K562 (cell line): Measurements from ENCODE around the gene ARHGAP18. TPM values are rescaled to one million over a fixed set of nuclear protein-coding genes. Genes with fewer than 3 reads are reported as not detected.
A peak's percentile ranks its signal among the peaks of the same experiment; 100 is the strongest.

Experiments used
- ARNT ChIP-seq, 2 experiments: fragments of 450-650 bp; IDR thresholded peaks; 2 replicates each; pipeline ENCODE4 v1.6.1; 2016; ENCODE audit warnings: mild to moderate bottlenecking in 1 of 2
- C11orf30 ChIP-seq: fragments of 450-650 bp; IDR thresholded peaks from 2 replicates; pipeline ENCODE4 v1.6.1; 2016; ENCODE audit warnings: low read depth, mild to moderate bottlenecking
- ESRRB ChIP-seq: fragments of 250-450 bp; sonication (Bioruptor Pico); IDR thresholded peaks from 2 replicates; pipeline ENCODE4 v1.5.0; 2020; ENCODE audit warnings: mild to moderate bottlenecking, moderate library complexity, borderline replicate concordance
- FOXJ2 ChIP-seq: fragments of 200-800 bp; sonication (Bioruptor generic); IDR thresholded peaks from 2 replicates; pipeline ENCODE4 v1.6.1; 2016; ENCODE audit warnings: missing genetic modification characterization, missing compliant biosample characterization
- KLF16 ChIP-seq: IDR thresholded peaks from 2 replicates; pipeline ENCODE4 v1.6.1; 2016; ENCODE audit warnings: antibody characterized with exemption
- LCOR ChIP-seq: sonication (generic); formaldehyde crosslinking; IDR thresholded peaks from 2 replicates; pipeline ENCODE4 v1.8.0; 2022; ENCODE audit warnings: mild to moderate bottlenecking, missing genetic modification reagents
- MEF2D ChIP-seq: conservative IDR thresholded peaks from 2 replicates; pipeline ENCODE4 v1.6.1; 2016; ENCODE audit warnings: low read depth, missing genetic modification characterization, missing compliant biosample characterization
- NCOA1 ChIP-seq: fragments of 450-650 bp; IDR thresholded peaks from 2 replicates; pipeline ENCODE4 v1.6.1; 2016; ENCODE audit warnings: low read depth
- TARDBP ChIP-seq: fragments of 450-650 bp; IDR thresholded peaks from 2 replicates; pipeline ENCODE4 v1.6.1; 2016
- TBL1XR1 ChIP-seq, 2 experiments: IDR thresholded peaks; 2 replicates each; pipeline ENCODE4 v1.6.1; 2012; ENCODE audit warnings: improper control_type of control experiment in 2 of 2, low read length in 2 of 2, mild to moderate bottlenecking in 1 of 2
- TGIF2 ChIP-seq: sonication (generic); formaldehyde crosslinking; IDR thresholded peaks from 2 replicates; pipeline ENCODE4 v1.8.1; 2022; ENCODE audit warnings: mild to moderate bottlenecking, missing genetic modification reagents, moderate library complexity
- U2AF1 ChIP-seq: fragments of 200-400 bp; formaldehyde crosslinking; optimal IDR thresholded peaks from 2 replicates; pipeline ENCODE3; 2017; ENCODE audit warnings: mild to moderate bottlenecking, low read depth, low read length, moderate library complexity
- polyA plus RNA-seq, 8 experiments: library from polyadenylated mRNA; depleted of rRNA in 4 of 8; stranded (reverse) in 5 of 8; unstranded in 3 of 8; fragments of >200 nt; fragmentation: Nextera tagmentation in 2 of 8; fragmentation: Illumina TruSeq in 1 of 8; extraction: Ambion mirVana in 2 of 8; extraction: Trizol in 1 of 8; gene quantifications; 2 replicates each; pipeline versions ENCODE4 v1.2.1 to v1.2.3, GENCODE V29; 2011 to 2014; ENCODE audit warnings: inconsistent platforms in 1 of 8, missing spikeins in 1 of 8
- total RNA-seq, 7 experiments: library from RNA; depleted of rRNA in 6 of 7; stranded (reverse); fragments of >200 nt in 6 of 7; fragmentation: Illumina TruSeq in 2 of 7; extraction: Trizol in 2 of 7; gene quantifications; 2 replicates each; pipeline versions ENCODE4 v1.2.1 to v1.2.3, GENCODE V29; 2011 to 2021; ENCODE audit warnings: low replicate concordance in 1 of 7
- TF ChIP-seq, protein P1 (sequence below): fragments of 250-450 bp; sonication (Bioruptor Pico); IDR thresholded peaks from 2 replicates; pipeline ENCODE4 v1.4.0; 2020; ENCODE audit warnings: mild to moderate bottlenecking, moderate library complexity
- TF ChIP-seq, protein P2 (sequence below), 2 experiments: fragments of 450-650 bp; conservative IDR thresholded peaks; 2 replicates each; pipeline ENCODE4 v1.6.1; 2017; ENCODE audit warnings: mild to moderate bottlenecking in 2 of 2, moderate library complexity in 2 of 2
- TF ChIP-seq, protein P3 (sequence below): fragments of 450-650 bp; IDR thresholded peaks from 2 replicates; pipeline ENCODE4 v1.7.0; 2016; ENCODE audit warnings: borderline replicate concordance
- TF ChIP-seq, protein P4 (sequence below): fragments of 250-450 bp; sonication (Bioruptor Pico); IDR thresholded peaks from 2 replicates; pipeline ENCODE4 v1.4.0; 2020; ENCODE audit warnings: mild to moderate bottlenecking, moderate library complexity, borderline replicate concordance

ARHGAP18 gene
- total and polyA plus RNA-seq, 9 of the 15 experiments (the other 6 are each of a cell fraction or from before 2014, with no cell fraction given), result 13.3 to 29.7 (median 21.1) TPM

DNA sequence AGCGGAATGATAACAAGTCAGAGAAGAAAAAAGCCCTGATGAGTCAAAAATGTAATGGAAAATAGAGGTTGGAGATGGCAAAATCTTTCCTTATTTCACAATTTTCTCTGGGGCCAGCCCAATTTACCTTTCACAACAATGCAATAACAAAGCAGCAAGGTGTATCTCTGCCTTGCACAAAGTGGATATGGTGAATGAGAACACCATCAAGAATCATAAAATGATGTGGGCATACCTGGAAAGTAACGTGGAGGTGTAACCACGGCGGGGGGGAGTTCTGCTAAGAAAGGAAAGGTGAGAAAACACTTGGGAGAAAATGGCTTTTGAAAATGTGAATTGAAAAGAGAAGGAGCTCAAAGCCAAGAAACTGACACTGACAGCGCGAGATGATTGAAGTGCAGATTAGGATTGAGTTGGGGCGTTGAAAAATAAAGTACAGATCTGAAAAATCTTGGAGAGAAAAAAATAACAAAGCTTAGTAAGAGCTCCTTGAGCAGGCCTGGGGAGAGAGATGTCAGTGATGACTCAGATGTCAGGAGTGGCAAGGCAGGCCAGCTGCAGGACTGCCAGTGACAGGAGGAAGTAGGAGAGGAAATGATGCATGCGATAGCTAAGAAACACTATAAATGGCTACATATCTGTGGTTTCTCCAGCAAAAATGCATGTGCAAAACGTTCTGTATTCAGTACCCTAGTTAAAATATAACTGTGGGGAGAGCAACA, 26.2 kb downstream of the ARHGAP18 start (continued):
- TF ChIP-seq, protein P1, sequence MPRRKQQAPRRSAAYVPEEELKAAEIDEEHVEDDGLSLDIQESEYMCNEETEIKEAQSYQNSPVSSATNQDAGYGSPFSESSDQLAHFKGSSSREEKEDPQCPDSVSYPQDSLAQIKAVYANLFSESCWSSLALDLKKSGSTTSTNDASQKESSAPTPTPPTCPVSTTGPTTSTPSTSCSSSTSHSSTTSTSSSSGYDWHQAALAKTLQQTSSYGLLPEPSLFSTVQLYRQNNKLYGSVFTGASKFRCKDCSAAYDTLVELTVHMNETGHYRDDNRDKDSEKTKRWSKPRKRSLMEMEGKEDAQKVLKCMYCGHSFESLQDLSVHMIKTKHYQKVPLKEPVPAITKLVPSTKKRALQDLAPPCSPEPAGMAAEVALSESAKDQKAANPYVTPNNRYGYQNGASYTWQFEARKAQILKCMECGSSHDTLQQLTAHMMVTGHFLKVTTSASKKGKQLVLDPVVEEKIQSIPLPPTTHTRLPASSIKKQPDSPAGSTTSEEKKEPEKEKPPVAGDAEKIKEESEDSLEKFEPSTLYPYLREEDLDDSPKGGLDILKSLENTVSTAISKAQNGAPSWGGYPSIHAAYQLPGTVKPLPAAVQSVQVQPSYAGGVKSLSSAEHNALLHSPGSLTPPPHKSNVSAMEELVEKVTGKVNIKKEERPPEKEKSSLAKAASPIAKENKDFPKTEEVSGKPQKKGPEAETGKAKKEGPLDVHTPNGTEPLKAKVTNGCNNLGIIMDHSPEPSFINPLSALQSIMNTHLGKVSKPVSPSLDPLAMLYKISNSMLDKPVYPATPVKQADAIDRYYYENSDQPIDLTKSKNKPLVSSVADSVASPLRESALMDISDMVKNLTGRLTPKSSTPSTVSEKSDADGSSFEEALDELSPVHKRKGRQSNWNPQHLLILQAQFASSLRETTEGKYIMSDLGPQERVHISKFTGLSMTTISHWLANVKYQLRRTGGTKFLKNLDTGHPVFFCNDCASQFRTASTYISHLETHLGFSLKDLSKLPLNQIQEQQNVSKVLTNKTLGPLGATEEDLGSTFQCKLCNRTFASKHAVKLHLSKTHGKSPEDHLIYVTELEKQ (CRISPR knock-in tag), result no peak
- TF ChIP-seq KLF16 (peak; percentile 74), TGIF2 (no peak), TBL1XR1 (IDR thresholded peaks at IDR 0.05; ENCODE audit: low read length in 2 of 2) (peak in 1 of 2 experiments; percentile 83; a peak in 2 of 4 replicates), ESRRB (no peak), C11orf30 (peak; percentile 65; the same call in 1 of the 2 replicates), TARDBP (no peak), ARNT (IDR thresholded peaks at IDR 0.05) (peak; percentile 71 to 88), NCOA1 (peak; percentile 88), LCOR (CRISPR knock-in tag) (peak; percentile 63; the same call in 1 of the 2 replicates), MEF2D (tag) (peak; percentile 93), FOXJ2 (tag) (no peak), U2AF1 (no peak)
- TF ChIP-seq, protein P2, sequence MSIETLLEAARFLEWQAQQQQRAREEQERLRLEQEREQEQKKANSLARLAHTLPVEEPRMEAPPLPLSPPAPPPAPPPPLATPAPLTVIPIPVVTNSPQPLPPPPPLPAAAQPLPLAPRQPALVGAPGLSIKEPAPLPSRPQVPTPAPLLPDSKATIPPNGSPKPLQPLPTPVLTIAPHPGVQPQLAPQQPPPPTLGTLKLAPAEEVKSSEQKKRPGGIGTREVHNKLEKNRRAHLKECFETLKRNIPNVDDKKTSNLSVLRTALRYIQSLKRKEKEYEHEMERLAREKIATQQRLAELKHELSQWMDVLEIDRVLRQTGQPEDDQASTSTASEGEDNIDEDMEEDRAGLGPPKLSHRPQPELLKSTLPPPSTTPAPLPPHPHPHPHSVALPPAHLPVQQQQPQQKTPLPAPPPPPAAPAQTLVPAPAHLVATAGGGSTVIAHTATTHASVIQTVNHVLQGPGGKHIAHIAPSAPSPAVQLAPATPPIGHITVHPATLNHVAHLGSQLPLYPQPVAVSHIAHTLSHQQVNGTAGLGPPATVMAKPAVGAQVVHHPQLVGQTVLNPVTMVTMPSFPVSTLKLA (conservative IDR thresholded peaks at IDR 0.05), result peak; percentile 63 to 85
- TF ChIP-seq, protein P3, sequence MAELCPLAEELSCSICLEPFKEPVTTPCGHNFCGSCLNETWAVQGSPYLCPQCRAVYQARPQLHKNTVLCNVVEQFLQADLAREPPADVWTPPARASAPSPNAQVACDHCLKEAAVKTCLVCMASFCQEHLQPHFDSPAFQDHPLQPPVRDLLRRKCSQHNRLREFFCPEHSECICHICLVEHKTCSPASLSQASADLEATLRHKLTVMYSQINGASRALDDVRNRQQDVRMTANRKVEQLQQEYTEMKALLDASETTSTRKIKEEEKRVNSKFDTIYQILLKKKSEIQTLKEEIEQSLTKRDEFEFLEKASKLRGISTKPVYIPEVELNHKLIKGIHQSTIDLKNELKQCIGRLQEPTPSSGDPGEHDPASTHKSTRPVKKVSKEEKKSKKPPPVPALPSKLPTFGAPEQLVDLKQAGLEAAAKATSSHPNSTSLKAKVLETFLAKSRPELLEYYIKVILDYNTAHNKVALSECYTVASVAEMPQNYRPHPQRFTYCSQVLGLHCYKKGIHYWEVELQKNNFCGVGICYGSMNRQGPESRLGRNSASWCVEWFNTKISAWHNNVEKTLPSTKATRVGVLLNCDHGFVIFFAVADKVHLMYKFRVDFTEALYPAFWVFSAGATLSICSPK, result no peak
- TF ChIP-seq, protein P4, sequence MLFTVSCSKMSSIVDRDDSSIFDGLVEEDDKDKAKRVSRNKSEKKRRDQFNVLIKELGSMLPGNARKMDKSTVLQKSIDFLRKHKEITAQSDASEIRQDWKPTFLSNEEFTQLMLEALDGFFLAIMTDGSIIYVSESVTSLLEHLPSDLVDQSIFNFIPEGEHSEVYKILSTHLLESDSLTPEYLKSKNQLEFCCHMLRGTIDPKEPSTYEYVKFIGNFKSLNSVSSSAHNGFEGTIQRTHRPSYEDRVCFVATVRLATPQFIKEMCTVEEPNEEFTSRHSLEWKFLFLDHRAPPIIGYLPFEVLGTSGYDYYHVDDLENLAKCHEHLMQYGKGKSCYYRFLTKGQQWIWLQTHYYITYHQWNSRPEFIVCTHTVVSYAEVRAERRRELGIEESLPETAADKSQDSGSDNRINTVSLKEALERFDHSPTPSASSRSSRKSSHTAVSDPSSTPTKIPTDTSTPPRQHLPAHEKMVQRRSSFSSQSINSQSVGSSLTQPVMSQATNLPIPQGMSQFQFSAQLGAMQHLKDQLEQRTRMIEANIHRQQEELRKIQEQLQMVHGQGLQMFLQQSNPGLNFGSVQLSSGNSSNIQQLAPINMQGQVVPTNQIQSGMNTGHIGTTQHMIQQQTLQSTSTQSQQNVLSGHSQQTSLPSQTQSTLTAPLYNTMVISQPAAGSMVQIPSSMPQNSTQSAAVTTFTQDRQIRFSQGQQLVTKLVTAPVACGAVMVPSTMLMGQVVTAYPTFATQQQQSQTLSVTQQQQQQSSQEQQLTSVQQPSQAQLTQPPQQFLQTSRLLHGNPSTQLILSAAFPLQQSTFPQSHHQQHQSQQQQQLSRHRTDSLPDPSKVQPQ (CRISPR knock-in tag), result no peak
